HG02610 (cell line): ENCODE results near the gene ACY1.

Experiments used
- ATAC-seq: cut with Tn5 transposase; IDR thresholded peaks from one replicate; pipeline ENCODE4 v1.9.1; 2021; ENCODE audit warnings: mild to moderate bottlenecking, moderate library complexity; ENCODE audit not compliant: unreplicated experiment

ACY1 gene

DNA sequence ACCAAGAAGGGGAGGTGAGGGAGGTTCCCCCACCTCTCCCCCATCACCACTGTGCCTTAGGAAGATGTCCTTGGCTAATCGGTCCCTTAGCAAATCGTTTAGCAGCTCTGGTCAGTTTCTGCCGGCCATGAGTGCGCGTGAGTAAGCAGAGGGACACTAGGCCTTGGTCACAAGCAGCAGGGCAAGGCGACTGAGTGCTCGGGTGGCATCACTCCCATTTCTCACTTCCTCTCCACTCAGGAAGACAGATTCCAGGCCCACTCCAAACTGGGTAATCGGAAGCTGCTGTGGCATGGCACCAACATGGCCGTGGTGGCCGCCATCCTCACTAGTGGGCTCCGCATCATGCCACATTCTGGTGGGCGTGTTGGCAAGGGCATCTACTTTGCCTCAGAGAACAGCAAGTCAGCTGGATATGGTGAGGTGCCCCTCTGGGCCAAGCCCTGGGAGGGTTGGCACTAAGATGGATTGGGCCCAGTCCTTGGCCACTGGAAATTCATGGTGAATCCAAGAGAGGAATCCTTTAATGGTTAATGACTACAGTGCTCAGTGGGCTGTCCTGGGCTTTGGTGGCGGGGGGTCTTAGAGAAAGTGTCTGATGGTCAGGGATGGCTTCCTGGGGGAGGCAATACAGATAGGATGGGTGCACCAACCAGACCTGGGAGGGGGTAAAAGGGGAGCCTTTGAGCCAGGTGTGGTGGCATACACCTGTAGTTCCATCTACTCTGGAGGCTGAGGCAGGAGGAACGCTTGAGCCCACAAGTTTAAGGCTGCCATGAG is 37.2 kb upstream of the ACY1 start:
- no peak for ATAC-seq

DNA sequence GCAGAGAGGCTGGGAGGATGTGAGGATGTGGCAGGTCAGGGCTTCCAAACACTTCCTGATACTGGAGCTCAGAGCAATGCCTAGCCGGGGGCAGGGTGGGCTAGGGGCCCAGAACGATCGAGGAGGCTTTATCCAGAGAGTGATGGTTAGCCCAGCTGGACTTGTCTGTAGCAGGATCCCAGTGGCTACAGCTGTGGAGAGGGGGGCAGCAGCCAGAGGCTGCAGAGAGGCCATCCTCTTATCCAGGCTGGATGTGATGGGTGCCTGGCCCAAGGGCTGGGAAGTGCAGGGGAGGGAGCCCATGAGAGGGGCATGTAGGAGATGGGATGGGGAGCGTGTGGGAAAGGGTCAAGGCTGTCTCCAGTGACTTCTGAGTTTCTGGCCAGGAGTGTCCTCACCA is 36.5 kb upstream of the ACY1 start:
- no peak for ATAC-seq

DNA sequence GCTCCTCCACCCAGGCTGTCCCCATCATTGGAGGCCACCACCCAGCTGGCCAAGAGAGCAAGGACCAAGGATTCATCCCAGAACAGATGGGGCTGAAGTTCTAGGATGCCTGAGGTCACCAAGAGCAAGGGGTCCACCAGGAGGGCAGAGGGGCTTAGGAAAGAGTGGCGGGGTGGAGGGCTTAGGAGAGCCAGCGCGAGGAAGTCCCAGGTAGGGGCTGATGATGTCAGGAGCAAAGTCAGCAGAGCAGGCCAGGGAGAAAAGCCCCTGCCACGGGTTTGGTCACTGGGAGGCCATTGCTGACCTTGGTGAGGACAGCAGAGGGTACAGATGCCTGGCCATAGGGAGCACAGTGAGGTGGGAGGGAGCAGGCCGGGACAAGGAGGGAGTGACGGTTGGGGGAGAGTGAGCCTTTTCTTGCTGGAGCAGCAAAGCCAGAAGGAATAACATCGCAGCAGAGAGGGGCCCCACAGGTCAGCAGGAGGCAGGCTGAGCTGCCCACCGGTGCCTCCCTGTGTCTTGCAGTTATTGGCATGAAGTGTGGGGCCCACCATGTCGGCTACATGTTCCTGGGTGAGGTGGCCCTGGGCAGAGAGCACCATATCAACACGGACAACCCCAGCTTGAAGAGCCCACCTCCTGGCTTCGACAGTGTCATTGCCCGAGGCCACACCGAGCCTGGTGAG is 36.0 kb upstream of the ACY1 start:
- ATAC-seq, result no peak

DNA sequence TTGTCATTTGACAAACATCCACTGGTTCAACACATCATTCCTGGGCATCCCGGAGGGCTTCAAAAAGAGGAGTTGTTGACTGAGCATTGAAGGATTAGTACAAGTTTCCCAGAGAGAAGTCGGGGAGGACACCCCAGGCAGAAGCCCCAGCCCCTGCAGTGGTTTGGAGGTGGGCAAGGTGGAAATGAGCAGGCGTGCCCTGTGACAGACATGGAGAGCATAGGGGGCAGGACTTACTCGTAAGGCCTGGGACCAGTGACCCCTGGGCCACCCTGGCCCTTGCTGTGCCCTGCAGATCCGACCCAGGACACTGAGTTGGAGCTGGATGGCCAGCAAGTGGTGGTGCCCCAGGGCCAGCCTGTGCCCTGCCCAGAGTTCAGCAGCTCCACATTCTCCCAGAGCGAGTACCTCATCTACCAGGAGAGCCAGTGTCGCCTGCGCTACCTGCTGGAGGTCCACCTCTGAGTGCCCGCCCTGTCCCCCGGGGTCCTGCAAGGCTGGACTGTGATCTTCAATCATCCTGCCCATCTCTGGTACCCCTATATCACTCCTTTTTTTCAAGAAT is 35.2 kb upstream of the ACY1 start:
- no peak for ATAC-seq

DNA sequence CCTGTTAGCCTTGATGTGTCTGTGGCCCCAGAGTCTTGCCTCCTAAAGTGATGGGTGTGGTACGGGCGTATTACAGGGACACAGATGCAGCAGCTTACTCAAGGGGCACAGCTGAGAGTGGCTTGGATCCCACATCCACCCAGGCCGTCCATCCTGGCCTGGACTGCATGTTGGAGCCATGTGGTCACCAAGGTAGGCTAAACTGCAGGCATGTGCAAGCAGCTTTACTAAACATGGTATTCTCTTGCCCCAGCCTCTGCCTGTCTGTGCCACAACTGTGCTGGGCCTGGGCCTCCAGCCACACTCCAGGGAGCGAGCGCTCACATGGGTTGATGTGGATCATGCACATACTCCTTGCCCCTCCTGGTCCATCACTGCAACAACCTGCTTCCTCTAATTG is 34.2 kb upstream of the ACY1 start:
- ATAC-seq, result no peak

DNA sequence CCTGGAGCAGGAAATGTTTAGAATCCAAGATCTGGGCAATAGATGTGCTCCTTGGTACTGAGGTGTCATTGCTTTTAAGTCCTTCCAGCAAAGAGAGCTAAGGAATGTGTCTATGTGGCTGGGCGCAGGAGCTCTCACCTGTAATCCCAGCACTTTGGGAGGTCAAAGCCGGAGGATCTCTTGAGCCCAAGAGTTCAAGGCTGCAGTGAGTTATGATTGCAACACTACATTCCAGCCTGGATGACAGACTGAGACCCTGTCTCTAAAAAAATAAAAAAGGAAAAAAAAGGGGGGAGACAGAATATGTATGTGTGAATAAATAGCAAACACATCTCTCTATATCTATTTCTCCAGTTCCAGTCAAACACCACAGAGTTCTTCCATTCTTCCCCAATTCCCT is 32.4 kb upstream of the ACY1 start:
- ATAC-seq, result no peak

DNA sequence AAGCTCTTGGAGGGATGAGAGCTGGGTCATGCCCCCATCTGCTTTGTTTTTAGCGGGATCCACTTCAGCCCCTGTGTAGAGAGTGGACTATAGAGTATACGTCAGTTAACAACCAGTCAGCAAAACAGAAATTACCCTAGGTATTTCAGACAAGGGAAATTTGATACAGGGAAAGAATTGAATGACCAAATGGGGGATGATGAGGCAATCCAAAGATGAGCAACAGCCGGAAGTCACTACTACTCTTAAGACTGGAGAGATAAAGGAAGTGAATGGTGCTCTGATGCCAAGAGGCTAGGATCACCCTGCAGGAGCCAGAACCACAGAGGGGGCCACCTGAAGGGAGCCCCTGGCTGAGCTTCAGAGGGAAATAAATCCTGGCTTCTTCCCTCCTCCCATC is 29.9 kb upstream of the ACY1 start:
- ATAC-seq, result no peak

DNA sequence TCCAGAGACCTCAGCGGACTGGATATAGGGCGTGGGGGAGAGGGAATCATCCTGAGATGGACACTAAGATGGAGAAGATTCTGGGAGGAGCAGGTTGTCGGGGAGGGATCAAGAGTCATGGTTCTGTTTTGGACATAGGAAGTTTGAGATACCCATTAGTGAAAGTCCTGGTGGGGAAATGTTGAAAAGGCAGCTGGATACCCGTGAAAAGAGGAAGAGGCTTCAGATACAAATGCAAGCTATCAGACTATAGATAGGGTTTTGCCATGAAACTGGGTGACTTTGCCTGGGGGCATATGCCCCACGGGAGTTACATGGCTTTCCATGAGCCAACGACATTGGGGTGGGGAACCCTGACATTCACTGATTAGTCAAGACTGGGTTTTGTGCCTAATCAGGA is 29.2 kb upstream of the ACY1 start:
- ATAC-seq, result no peak

DNA sequence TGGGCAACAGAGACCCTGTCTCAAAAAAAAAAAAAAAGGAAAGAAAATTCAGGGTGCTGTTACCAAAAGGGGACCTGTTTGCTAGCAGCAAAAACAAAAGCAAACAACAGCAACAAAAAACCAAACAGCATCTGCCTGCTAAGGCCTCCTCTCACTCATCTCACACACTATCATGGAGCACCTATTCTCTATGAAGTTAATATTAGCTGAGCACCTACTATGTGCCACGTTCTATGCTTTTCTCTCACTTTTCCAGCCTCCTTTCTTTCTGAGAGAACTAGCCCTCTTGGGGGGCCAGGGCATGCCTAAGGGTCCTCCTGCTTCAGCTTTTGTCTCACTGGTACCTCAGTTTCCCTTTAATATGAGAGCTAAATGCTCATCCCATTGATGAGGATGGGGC is 28.6 kb upstream of the ACY1 start:
- no peak for ATAC-seq

DNA sequence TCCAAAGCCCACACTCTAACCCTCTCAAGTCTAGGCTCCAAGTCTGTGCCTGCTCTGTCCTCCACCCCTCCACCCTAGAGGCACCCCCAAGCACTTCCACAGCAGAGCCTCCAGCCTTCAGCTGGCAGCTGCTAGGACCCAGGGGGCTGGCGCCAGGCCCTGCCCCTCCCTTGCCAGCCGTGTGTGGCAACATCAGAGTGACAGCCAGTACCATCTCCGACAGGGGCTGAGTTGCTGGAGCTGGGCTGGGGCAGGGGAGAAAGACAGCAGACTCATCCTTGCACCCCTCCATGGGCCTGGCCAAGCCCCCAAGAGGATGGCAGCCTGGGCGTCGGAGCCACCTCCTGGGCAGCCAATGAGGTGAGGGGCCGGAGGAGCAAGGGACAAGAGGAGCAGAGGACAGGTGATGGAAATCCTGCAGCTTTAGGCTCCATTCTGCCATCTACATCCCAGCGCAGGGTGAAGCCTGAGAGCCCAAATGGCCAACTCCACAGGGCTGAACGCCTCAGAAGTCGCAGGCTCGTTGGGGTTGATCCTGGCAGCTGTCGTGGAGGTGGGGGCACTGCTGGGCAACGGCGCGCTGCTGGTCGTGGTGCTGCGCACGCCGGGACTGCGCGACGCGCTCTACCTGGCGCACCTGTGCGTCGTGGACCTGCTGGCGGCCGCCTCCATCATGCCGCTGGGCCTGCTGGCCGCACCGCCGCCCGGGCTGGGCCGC is 28.0 kb upstream of the ACY1 start, which contains the start of gene GPR62:
GPR62 (plus strand) TSS at position 207 of the 718 bp plus-strand sequence; CDS start at position 479, 272 bp downstream.
- ATAC-seq, result no peak

DNA sequence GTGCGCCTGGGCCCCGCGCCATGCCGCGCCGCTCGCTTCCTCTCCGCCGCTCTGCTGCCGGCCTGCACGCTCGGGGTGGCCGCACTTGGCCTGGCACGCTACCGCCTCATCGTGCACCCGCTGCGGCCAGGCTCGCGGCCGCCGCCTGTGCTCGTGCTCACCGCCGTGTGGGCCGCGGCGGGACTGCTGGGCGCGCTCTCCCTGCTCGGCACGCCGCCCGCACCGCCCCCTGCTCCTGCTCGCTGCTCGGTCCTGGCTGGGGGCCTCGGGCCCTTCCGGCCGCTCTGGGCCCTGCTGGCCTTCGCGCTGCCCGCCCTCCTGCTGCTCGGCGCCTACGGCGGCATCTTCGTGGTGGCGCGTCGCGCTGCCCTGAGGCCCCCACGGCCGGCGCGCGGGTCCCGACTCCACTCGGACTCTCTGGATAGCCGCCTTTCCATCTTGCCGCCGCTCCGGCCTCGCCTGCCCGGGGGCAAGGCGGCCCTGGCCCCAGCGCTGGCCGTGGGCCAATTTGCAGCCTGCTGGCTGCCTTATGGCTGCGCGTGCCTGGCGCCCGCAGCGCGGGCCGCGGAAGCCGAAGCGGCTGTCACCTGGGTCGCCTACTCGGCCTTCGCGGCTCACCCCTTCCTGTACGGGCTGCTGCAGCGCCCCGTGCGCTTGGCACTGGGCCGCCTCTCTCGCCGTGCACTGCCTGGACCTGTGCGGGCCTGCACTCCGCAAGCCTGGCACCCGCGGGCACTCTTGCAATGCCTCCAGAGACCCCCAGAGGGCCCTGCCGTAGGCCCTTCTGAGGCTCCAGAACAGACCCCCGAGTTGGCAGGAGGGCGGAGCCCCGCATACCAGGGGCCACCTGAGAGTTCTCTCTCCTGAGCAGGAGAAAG is 27.2 kb upstream of the ACY1 start:
- no peak for ATAC-seq

DNA sequence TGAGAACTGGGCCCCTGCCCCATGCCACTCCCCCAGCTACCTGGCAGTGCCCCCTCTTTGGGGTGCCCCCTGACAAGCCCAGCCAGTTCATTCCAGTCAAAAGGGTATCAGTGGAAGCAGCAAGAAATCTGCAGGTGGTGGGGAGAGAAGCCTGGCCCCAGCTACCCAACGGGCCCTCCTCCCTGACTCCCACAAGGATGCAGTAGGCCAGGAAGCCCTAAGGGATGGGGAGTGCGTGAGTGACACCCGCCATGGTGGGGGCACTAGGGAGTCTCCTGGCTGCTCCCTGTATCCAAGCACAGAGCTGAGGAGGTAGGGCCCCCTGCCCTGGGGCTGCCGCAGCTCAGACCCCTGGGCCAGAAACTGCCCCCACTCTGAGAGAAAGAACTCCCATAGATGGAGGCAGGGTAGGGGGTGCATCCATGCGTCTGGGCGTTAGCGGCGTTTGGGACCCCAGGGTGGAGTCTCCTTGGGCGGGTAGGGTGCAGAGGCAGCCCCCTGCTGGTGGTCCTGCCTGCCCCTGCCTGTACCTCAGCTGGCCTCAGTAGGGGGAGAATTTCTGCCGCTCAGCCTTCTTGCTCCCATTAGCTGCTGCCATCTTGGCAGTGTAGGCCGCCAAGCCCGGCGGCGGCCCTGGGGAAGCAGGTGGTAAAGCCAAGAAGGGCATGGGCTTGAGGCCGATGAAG is 25.7 kb upstream of the ACY1 start:
- no peak for ATAC-seq

DNA sequence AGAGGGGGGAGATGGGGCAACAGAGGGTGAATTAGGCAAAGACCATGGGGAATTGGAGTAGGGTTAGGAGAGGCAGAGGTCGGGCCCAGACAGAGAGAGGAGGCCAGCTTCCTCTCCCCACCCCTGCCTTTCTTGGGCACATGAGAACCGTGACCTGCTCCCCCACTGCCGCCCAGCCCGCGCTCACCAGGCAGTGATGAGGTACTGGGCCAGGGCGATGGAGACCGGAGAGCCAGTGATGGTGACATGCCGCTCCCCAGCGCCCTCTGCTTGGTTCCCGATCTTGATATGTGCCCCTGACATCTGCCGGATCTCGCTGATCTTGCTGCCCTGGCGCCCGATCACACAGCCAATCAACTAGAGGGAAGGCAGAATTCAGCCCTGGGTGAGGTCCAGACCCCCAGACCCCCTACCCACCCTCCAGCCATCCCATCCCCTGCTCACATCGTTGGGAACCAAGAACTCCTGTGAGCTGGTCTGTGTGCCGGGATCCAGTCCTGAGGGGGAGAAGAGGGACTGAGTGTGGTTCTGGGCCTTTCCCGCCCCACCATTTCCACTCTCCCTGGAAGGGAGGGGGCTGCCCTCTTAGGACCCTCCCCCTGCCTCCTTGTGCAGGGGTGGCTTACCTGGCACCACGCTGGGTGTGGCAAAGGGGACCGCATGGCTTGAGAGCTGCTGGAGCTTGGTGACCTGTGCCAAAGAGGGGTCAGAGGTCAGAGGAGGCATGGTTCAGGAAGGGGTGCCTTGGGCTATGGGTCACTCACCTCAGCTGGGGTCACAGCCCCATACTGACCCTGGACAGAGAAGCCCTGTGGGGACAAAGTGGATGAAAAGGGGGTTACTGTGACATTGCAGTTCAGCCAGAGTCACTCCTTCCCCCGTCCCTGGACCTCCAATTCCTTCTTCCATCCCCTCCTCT is 24.5 kb upstream of the ACY1 start:
- ATAC-seq, result no peak

DNA sequence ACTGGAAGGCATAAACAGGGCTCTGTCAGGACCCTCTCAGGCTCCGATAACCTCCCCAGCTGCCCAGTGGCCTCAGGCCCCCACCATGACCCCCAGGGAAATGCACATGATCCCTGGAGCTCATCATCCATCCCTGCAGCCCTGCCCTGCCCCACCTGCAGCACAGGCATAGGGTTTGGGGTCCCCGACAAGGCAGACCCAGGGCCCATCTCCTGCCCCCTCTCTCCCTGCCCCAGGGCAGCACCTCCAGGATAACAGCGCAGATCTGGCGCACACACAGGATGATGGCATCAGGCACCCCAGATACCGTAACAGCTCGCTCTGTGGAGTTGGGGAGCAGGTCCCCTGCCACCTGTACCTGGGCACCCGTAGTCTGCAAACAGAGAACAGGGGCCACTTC is 23.7 kb upstream of the ACY1 start:
- ATAC-seq, result no peak

DNA sequence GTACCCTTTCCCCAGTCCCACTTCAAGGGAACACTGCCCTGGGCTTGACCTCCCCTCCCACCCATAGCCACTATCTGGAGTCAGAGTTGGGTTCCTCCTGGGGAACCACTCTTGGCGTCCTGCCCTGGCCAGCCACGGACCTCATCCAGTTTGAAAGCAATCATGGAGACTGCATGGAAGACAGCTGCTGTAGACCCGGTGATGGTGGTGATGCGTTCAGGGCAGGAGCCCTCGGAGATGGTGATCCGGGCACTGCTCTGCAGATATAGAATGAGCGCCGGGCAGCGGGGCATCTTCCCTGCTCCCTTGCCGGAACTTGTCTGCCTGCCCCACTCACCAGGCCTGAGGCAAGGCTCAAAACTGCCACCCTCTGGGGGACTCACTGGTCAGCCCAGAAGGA is 22.9 kb upstream of the ACY1 start:
- ATAC-seq, result no peak

DNA sequence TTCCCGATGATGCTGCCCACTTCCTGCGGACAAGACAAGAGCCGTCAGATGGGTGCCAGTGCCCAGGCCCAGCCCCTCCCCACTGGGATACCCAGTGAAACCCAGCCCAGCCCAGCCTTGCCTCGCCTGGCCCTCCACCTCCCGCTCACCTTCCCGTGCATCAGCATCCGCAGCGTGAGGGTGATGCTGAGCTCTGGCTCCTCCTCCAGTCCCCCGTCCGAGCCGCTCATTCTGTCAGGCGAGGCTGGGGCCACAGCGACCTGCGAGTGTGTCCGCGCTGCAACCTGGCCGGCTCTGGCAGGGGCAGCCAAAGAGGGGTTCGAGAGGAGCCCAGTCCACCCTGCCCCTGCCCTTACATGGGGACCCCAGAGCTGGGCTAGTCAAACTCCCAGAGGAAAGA is 22.3 kb upstream of the ACY1 start:
- no peak for ATAC-seq

DNA sequence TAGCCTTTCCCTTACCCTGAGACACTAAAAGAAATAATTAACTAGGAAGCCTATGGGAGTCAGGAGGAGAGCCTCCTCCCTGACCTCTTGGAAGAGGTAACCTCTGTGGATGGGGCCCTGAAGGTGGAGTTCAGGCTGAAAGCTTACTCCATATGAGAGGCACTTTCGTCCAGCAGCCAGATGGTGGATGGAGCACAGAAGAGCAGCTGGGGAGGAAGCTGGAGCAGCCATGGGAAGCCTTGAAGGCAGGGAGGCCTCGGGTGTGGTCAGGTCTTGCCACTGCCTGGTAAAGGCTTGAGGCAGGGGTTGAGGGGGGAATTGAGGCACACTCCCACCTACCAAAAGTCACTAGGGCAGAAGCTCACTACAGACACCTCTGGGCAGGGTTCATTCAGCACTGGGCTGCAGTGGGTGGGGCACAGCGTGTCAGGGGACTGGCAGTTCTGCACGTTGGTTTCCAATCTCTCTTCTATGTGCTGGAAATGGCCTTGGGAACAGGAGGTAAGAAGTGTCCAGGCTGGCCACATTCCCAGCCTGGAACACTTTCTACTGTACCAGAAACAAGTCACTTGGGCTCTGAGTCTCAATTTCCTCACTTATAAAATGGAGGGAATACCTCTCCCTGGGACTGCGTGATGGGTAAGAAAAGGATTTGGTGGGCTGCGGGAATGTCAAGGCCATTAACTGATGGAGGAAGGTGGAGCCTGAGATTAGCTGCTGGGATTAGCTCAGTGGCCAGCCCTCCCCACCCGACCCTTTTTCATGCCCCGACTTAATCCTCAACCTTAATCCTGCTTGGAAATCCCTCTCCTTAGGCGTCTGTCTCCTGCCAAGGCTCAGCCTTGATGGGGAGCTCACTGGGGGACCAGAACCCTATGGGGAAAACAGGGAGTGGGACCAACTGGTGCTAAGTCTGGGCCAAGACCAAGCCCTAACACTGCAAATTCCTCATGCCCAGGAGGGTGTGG is 21.4 kb upstream of the ACY1 start:
- ATAC-seq, result no peak
